Stomach (tissue), 9 donors: ENCODE results near the gene MCF2L. TPM values are rescaled to one million over a fixed set of nuclear protein-coding genes. Genes with fewer than 3 reads are reported as not detected.

Experiments
- DNase-seq, 2 donors: peaks; one replicate each; pipeline versions ENCODE4 v3.0.0 to v3.0.0-alpha.2; 2013 to 2019
- H3K27ac ChIP-seq, 5 donors: fragments of 200-600 bp in 4 of 5; sonication (generic) in 4 of 5; one replicate each; pipeline ENCODE4 v1.5.1; 2013 to 2019; ENCODE audit warnings: mild to moderate bottlenecking in 1 of 5, moderate library complexity in 1 of 5
- H3K27me3 ChIP-seq, 3 donors: fragments of 200-600 bp; sonication (generic); one replicate each; pipeline ENCODE4 v1.5.1; 2017 to 2019; ENCODE audit warnings: mixed run types in 1 of 3
- H3K36me3 ChIP-seq, 4 donors: fragments of 200-600 bp; sonication (generic); 1 replicate in 3 of 4; 2 replicates in 1 of 4; pipeline ENCODE4 v1.5.1; 2016 to 2019
- H3K4me1 ChIP-seq, 4 donors: fragments of 200-600 bp; sonication (generic); one replicate each; pipeline ENCODE4 v1.5.1; 2016 to 2019
- H3K4me3 ChIP-seq, 4 donors: fragments of 200-600 bp; sonication (generic) in 3 of 4; one replicate each; pipeline ENCODE4 v1.5.1; 2016 to 2019; ENCODE audit warnings: mild to moderate bottlenecking in 1 of 4
- H3K9me3 ChIP-seq, 4 donors: fragments of 200-600 bp; sonication (generic); one replicate each; pipeline ENCODE4 v1.5.1; 2016 to 2019
- CTCF ChIP-seq, 7 experiments: fragments of 450-650 bp in 4 of 7; fragments of 200-600 bp in 3 of 7; sonication (generic) in 3 of 7; IDR thresholded peaks; one replicate each; pipeline ENCODE4 v1.5.1; 2016 to 2019; ENCODE audit warnings: antibody characterized with exemption in 7 of 7, control low read depth in 2 of 7, mild to moderate bottlenecking in 1 of 7
- EP300 ChIP-seq: sonication (generic); formaldehyde crosslinking; IDR thresholded peaks from one replicate; pipeline ENCODE4 v1.6.1; 2017; ENCODE audit warnings: antibody characterized with exemption
- POLR2A ChIP-seq, 4 donors: fragments of 450-650 bp; IDR thresholded peaks; one replicate each; pipeline ENCODE4 v1.6.1; 2016; ENCODE audit warnings: antibody characterized with exemption in 4 of 4, control low read depth in 2 of 4, mild to moderate bottlenecking in 1 of 4, moderate library complexity in 1 of 4
- POLR2AphosphoS5 ChIP-seq, 3 donors: sonication (generic); formaldehyde crosslinking; IDR thresholded peaks; one replicate each; pipeline ENCODE4 v1.6.1; 2016; ENCODE audit warnings: antibody characterized with exemption in 3 of 3
- WGBS, 5 donors: extraction: QIAGEN DNeasy Blood & Tissue Kit in 3 of 5; methylation state at CpG; one replicate each; pipeline versions ENCODE4 v1.1.5 to v1.1.7; 2013 to 2018; 5-methylcytosine and 5-hydroxymethylcytosine counted together
- intact Hi-C: fragments of 100-400 bp; cut with DNase I; formaldehyde crosslinking; loops from one replicate; pipeline ENCODE4 v1.15.1; 2023; ENCODE audit warnings: low total_unique reads
- polyA plus RNA-seq, 3 donors: library from polyadenylated mRNA; stranded (reverse); fragments of 200-250 nt; gene quantifications; one replicate each; pipeline ENCODE4 v1.2.3, GENCODE V29; 2013
- total RNA-seq, 5 donors: library from RNA; depleted of rRNA; stranded (reverse); fragments of >200 nt; gene quantifications; one replicate each; pipeline versions ENCODE4 v1.1.0 to v1.2.3, GENCODE V29; 2014 to 2016
- donor health status: healthy with polysubstance abuse.
- donor health status: Bipolar disorder and iron deficiency.
- donor health status: healthy.

Gene MCF2L
- total and polyA plus RNA-seq, 8 donors = 10.8 to 363 (median 39.4) TPM

DNA sequence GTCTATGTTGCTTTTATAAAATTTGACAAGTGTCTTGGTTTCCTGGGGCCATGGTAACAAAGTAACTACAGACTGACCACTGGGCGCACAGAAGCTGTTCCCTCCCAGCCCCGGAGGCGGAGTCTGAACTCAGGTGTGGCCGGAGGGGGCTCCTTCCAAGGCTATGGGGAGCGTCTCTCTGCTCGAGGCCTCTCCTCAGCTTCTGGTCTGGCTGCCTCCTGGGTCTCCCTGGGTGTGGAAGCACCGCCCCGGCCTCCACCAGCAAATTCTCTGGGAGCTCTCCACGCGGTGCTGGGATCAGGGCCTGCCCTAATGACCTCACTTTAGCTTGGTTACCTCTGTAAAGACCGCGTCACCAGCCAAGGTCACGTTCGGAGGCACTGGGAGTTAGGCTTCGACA lies 90.9 kb downstream of the MCF2L start:
- intact Hi-C loops = no loop called here
- H3K36me3 ChIP-seq = peaks cover 0 to 35% (median 28%) of the 10 kb centered on the region in 4 donors
- no peak overlapping the region for H3K27ac ChIP-seq
- DNase-seq = no peak
- TF ChIP-seq POLR2AphosphoS5 (IDR thresholded peaks at IDR 0.05) (no peak), CTCF (IDR thresholded peaks at IDR 0.05) (no peak), EP300 (no peak), POLR2A (IDR thresholded peaks at IDR 0.05) (no peak)
- no peaks in the 10 kb centered on the region for H3K9me3 ChIP-seq
- no peaks in the 10 kb centered on the region for H3K4me1 ChIP-seq
- H3K27me3 ChIP-seq = no peaks in the 10 kb centered on the region
- H3K4me3 ChIP-seq = no peak overlapping the region
- 66 to 83% (median 76%) methylated on average over 15 of the region's 15 CpGs for WGBS, 5 donors

DNA sequence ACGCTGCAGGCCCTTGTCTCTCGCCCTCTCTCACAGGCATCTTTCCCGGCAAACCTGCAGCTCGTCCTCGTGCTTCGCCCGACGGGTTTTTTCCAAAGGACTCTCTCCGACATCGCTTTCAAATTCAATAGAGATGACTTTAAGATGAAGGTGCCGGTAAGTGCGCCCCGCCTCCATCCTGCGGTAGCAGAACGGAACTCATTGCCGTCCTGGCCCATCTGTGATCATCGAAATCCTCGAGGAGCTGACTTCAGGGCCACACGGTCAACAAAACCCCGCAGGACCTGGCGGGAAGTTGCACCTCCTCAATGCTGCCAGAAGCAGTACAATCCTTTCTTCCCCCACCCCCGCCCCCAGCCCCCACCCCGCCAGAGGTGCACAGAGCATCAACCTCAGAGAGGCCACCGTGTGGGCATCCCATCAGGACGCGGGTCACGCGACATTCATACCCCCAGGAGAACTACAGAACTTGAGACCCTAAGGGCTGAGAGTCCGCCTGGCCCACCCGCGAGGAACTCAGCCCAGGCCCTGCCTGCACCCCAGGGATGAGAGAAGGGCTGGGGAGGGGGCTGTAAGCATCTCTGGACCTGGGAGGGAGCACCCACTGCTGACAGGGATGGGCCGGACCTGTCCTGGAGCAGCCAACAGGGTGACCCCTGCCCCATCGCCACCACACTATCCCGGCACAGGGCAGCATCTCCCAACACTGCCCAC lies 91.7 kb downstream of the MCF2L start:
- intact Hi-C loops = no loop called here
- no peak overlapping the region for H3K27ac ChIP-seq
- 89 to 95% (median 92%) methylated on average over 30 to 34 of the region's 34 CpGs for WGBS, 5 donors
- no peaks in the 10 kb centered on the region for H3K4me1 ChIP-seq
- H3K27me3 ChIP-seq = no peaks in the 10 kb centered on the region
- TF ChIP-seq POLR2A (IDR thresholded peaks at IDR 0.05) = no peak
- TF ChIP-seq POLR2AphosphoS5 (IDR thresholded peaks at IDR 0.05) = no peak
- no peak for TF ChIP-seq EP300
- no peak for TF ChIP-seq CTCF (IDR thresholded peaks at IDR 0.05)
- no peaks in the 10 kb centered on the region for H3K9me3 ChIP-seq
- no peak for DNase-seq
- H3K4me3 ChIP-seq = no peak overlapping the region
- H3K36me3 ChIP-seq = peaks cover 0 to 43% (median 36%) of the 10 kb centered on the region in 4 donors

DNA sequence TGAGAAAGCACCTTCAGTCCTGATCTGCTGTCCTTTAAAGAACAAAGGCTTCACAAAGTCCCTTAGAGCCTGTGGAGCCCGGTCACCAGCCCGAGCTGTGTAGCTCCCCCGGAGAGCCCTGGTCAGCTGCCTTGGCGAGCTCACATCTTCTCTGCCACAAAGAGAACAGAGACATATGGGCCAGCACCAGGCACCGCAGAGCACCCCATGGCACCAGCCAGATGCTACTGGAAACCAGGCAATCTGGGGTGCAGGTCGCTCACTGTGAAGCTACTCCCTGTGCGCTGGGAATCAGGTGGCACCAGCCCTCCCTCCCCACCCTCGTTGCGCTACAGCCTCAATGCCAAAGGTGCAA lies 92.2 kb downstream of the MCF2L start:
- Histone ChIP-seq H3K9me3 (no peaks in the 10 kb centered on the region), H3K4me1 (no peaks in the 10 kb centered on the region), H3K27ac (no peak overlapping the region), H3K27me3 (no peaks in the 10 kb centered on the region), H3K36me3 (peaks cover 0 to 48% (median 41%) of the 10 kb centered on the region in 4 donors), H3K4me3 (no peak overlapping the region)
- intact Hi-C loops = no loop called here
- TF ChIP-seq CTCF (IDR thresholded peaks at IDR 0.05) (no peak), POLR2AphosphoS5 (IDR thresholded peaks at IDR 0.05) (no peak), EP300 (no peak), POLR2A (IDR thresholded peaks at IDR 0.05) (no peak)
- no peak for DNase-seq
- 89 to 97% (median 94%) methylated on average over 6 to 9 of the region's 9 CpGs for whole genome bisulfite sequencing, 5 donors

GRCh38 chr13:113061796-113062425 lies 92.9 kb downstream of the MCF2L start:
- Histone ChIP-seq H3K4me1 (no peaks in the 10 kb centered on the region), H3K27me3 (no peaks in the 10 kb centered on the region), H3K9me3 (no peaks in the 10 kb centered on the region), H3K36me3 (peaks cover 0 to 55% (median 46%) of the 10 kb centered on the region in 4 donors), H3K27ac (no peak overlapping the region), H3K4me3 (no peak overlapping the region)
- TF ChIP-seq POLR2AphosphoS5 (IDR thresholded peaks at IDR 0.05) (no peak), EP300 (no peak), POLR2A (IDR thresholded peaks at IDR 0.05) (no peak), CTCF (IDR thresholded peaks at IDR 0.05) (no peak)
- intact Hi-C loops = no loop called here
- DNase-seq = no peak
- 85 to 92% (median 89%) methylated on average over 10 to 14 of the region's 14 CpGs for WGBS, 5 donors
